GM10266 (cell line): ENCODE results near the gene KIFC3.

ENCODE experiments used
- DNase-seq: peaks from one replicate; pipeline ENCODE4 v3.0.0; 2012; ENCODE audit errors: extremely low spot score
- CTCF ChIP-seq: IDR thresholded peaks from 2 replicates; pipeline ENCODE4 v1.5.1; 2012; ENCODE audit warnings: mild to moderate bottlenecking, low read depth; ENCODE audit not compliant: control insufficient read depth, insufficient read depth; ENCODE audit errors: missing control alignments

The KIFC3 gene

DNA sequence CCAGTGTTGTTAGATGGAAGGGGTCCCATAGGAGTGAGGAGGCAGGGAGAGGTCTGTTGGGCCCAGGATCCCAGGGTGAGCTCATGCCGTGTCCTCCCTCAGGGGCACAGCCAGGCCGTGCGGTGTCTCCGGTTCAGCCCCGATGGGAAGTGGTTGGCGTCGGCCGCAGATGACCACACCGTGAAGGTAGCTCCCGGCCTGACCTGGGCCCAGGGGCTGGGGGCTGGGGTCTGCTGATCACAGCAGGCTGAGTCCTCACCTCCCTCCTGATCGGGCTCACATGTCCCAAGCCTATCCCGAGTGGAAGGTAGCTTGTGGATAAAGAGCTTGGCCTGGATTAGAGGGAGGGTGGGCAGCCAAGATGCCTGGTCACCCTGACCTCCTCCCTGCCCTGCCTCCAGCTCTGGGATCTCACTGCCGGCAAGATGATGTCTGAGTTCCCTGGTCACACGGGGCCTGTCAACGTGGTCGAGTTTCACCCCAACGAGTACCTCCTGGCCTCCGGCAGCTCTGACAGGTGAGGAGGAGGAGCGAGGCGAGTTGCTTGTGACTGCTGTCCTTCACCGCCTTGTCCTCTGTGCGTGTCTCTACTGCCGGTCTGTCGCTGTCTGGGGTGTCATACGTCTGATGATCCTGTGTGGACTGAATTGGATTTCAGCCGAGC is 50.6 kb downstream of the KIFC3 start:
- no peak for TF ChIP-seq CTCF
- DNase-seq = no peak

DNA sequence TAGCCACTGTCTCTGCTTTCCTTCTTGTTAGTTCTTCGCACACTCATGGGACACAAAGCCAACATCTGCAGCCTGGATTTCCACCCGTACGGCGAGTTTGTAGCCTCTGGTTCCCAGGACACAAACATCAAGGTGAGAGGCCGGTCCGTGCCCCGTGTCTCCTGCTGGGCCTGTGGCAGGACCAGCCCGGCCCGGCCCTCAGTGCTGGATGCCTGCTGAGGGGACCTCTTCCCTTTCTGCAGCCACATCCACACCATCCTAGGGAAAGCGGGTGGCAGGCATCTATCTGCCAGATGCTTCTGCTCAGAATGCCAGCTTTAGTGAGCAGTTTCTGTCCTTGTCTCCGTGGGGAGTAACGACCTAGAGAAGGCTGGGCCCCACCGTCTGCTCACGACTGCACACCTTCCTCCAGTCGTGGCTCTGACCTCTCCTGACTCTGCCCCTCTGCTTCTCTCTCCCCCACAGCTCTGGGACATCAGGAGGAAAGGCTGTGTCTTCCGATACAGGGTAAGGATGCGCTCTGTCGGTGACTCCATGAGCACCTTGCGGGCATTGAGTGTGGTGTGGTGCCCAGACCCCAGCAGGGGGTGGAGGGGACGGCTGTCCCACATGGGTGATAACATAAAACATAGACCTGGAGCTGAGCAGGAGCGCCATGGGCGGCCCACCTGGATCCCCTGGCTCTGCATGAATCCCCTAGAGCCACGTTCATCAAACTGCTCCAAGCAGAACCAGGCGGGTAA is 51.3 kb downstream of the KIFC3 start:
- DNase-seq = no peak
- no peak for TF ChIP-seq CTCF

DNA sequence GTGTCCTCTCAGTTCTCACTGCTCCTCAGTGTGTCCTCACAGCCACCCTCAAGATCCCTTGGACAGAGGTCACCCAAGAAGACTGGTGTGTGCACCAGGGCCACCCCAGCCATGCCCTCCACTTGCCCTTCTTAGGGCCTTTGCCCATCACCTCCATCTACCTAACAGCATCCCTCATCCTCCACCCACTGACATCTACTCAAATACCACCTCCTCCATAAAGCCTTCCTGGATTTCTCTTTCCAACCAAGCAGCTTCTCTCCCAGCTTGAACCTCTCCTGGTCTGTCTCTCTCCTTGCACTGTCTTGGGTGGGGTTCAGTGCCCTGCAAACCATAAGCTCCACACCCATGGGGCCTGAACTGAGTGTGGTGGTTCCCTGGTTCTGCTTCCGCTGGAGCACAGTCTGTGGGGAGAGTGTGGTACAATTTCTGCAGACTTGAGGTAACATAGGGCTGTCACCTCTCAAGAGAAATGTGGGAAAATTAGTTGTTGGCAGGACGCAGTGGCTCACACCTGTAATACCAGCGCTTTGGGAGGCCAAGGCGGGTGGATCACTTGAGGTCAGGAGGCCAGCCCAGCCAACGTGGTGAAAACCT is 52.3 kb downstream of the KIFC3 start:
- DNase-seq = no peak
- no peak for TF ChIP-seq CTCF

GRCh38 chr16:57749101-57749692 is 53.1 kb downstream of the KIFC3 start:
- DNase-seq = no peak
- no peak for TF ChIP-seq CTCF

DNA sequence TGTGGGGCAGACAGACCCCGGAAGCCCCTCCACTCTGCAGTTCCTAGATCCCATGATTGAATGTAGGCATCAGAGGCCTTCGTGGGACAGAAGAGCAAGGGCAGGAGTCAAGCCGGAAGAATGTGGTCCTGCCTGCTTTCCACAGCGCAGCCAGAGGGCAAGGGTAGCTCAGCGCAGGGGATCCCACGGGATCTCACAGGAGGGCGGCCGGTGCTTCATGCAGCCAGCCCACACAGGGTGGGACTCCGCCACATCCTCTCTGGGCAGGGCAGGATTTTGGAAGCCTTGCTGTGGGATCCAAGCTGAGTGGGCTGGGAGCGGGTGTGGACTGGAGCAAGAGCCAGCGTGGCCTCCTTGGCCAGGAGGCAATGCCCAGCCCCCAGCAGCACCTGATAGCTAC is 53.7 kb downstream of the KIFC3 start:
- no peak for TF ChIP-seq CTCF
- no peak for DNase-seq

GRCh38 chr16:57747996-57748395 is 54.3 kb downstream of the KIFC3 start:
- no peak for TF ChIP-seq CTCF
- no peak for DNase-seq
